ENCODE results near the gene PINLYP. TPM values are rescaled to one million over a fixed set of nuclear protein-coding genes. Genes with fewer than 3 reads are reported as not detected.

The PINLYP gene
- total RNA-seq, 2 experiments from 2014 or later: 0.40 to 4.9 TPM

DNA sequence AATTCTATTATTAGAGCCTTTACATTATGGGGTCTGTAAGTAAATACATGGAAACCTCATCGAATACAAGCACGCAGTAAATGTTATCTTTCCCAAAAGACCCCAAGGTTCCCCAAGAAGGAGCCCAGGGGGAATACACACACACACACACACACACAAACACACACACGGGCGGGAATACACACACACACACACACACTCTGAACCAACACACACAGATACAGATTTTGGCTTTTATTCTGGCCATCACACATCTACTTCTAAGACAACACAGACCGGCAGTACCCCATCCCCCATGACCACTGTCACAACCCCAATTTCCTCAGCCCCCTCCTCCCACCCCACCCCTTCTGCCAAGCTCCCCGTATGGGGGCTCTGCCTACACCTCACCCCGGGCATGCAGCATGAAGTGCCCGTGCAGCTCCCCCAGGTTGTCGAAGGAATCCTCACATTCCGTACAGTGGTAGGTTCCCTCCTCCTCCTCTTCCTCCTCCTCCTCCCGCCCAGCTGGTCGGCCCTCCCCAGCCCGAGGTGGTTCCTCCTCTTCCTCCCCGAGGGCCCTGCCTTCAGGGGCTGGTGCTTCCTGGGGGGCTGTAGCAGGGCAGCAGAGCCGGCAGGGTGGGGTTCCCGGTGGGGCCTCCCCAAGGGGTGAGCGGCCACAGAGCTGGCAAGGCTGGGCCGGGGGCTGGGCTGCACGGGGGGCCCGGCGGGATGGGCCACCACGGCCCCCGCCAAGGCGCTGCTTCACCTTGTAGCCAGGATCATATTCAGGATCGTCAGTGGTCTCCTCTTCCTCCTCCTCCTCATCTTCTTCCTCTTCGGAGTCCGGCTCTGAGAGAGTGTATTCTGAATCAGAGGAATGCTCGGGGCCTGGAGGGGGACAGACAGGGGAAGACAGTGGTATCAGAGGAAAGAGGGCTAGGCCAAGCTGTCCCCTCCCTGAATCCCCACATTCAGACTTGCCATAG, 31.9 kb downstream of the PINLYP start:
- ChIA-PET POLR2A (no interaction called here), CTCF (ENCODE audit: unreplicated experiment) (no interaction called here)
- intact Hi-C loops (cut with micrococcal nuclease; ENCODE audit: unreplicated experiment): no loop called here
- Histone ChIP-seq H2AFZ (ENCODE audit: low read length) (no peak overlapping the region), H3K79me2 (ENCODE audit: insufficient read depth, low read depth, low read length) (no peaks in the 10 kb centered on the region), H3K9me2 (ENCODE audit: insufficient read depth, low read length) (no peaks in the 10 kb centered on the region), H3K4me2 (ENCODE audit: low read length) (no peak overlapping the region), H3K36me3 (ENCODE audit: insufficient read depth, low read length) (peaks cover 55% of the 10 kb centered on the region), H3K9me3 (ENCODE audit: low read length) (no peaks in the 10 kb centered on the region), H3K27ac (ENCODE audit: low read depth, low read length, poor library complexity, severe bottlenecking) (no peak overlapping the region), H3K4me1 (ENCODE audit: insufficient read depth, low read length, poor library complexity, severe bottlenecking) (peaks cover 6% of the 10 kb centered on the region), H4K20me1 (ENCODE audit: insufficient read depth, low read length) (no peaks in the 10 kb centered on the region), H3K4me3 (ENCODE audit: low read depth, low read length, poor library complexity, severe bottlenecking) (no peak overlapping the region)
- BruUV-seq (replicated peaks): TSS peak; percentile 78
- TF ChIP-seq CTCF (conservative IDR thresholded peaks at IDR 0.05; ENCODE audit: low read length) (no peak), EZH2phosphoT487 (IDR thresholded peaks at IDR 0.05; ENCODE audit: borderline replicate concordance, low read depth, low read length) (no peak)
- no peak for DNase-seq (ENCODE audit: low spot score)

DNA sequence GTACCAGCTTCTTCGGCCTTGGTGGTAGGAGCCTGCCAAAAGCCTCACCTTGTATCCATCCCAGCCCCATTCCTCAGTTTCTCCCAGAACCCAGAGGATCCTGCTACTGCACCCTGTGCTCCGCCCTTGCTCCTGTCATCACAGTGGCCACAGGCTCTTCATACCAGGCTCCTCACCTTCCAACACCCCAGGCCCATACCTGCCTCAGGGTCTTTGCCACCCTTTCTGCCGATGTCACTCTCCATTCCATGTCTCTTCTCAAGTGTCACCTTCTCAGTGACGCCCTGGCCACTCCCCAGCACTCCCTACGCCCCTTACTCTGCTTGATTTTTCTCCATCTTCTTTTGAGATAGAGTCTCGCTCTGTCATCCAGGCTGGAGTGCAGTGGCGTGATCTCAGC, 34.3 kb downstream of the PINLYP start:
- H3K9me3 ChIP-seq (ENCODE audit: low read length): no peaks in the 10 kb centered on the region
- H3K4me3 ChIP-seq (ENCODE audit: low read depth, low read length, poor library complexity, severe bottlenecking): no peak overlapping the region
- H3K9me2 ChIP-seq (ENCODE audit: insufficient read depth, low read length): no peaks in the 10 kb centered on the region
- no peaks in the 10 kb centered on the region; the same call in 1 of the 2 replicates for H3K79me2 ChIP-seq (ENCODE audit: insufficient read depth, low read depth, low read length)
- TF ChIP-seq EZH2phosphoT487 (IDR thresholded peaks at IDR 0.05; ENCODE audit: borderline replicate concordance, low read depth, low read length): no peak
- no peak for TF ChIP-seq CTCF (conservative IDR thresholded peaks at IDR 0.05; ENCODE audit: low read length)
- DNase-seq (ENCODE audit: low spot score): no peak
- H4K20me1 ChIP-seq (ENCODE audit: insufficient read depth, low read length): no peaks in the 10 kb centered on the region
- no peak overlapping the region for H2AFZ ChIP-seq (ENCODE audit: low read length)
- POLR2A ChIA-PET: no interaction called here
- intact Hi-C loops (cut with micrococcal nuclease; ENCODE audit: unreplicated experiment): no loop called here
- no TSS peak for BruUV-seq (replicated peaks)
- CTCF ChIA-PET (ENCODE audit: unreplicated experiment): no interaction called here
- H3K36me3 ChIP-seq (ENCODE audit: insufficient read depth, low read length): peaks cover 63% of the 10 kb centered on the region
- no peak overlapping the region for H3K27ac ChIP-seq (ENCODE audit: low read depth, low read length, poor library complexity, severe bottlenecking)
- H3K4me2 ChIP-seq (ENCODE audit: low read length): no peak overlapping the region
- H3K4me1 ChIP-seq (ENCODE audit: insufficient read depth, low read length, poor library complexity, severe bottlenecking): no peaks in the 10 kb centered on the region

DNA sequence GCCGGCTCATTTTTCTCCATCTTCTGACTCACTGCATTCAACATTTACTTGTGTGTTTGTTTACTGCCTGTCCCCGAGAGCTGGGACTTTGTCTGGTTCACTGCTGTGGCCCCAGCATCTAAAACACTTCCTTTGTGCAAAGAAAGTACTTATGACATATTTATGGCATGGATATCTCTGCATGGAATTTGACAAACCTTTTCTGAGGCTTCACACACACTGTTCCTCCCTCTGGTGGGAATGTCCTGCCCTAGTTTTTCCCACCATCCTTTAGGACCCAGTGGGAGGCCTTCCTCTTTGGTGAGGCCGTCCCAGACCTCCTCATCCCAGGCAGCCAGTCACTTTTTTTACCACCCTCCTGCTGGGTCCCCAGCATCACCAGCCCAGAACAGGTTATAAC, 34.9 kb downstream of the PINLYP start:
- no TSS peak for BruUV-seq (replicated peaks)
- peaks cover 64% of the 10 kb centered on the region for H3K36me3 ChIP-seq (ENCODE audit: insufficient read depth, low read length)

More for the DNA sequence above, 34.9 kb downstream of the PINLYP start:
- H3K4me1 ChIP-seq (ENCODE audit: insufficient read depth, low read length, poor library complexity, severe bottlenecking): no peaks in the 10 kb centered on the region
- H3K4me3 ChIP-seq (ENCODE audit: low read depth, low read length, poor library complexity, severe bottlenecking): no peak overlapping the region
- no peaks in the 10 kb centered on the region for H4K20me1 ChIP-seq (ENCODE audit: insufficient read depth, low read length)
- no peak overlapping the region for H2AFZ ChIP-seq (ENCODE audit: low read length)
- intact Hi-C loops (cut with micrococcal nuclease; ENCODE audit: unreplicated experiment): no loop called here
- H3K27ac ChIP-seq (ENCODE audit: low read depth, low read length, poor library complexity, severe bottlenecking): no peak overlapping the region
- H3K4me2 ChIP-seq (ENCODE audit: low read length): no peak overlapping the region
- no peak for TF ChIP-seq CTCF (conservative IDR thresholded peaks at IDR 0.05; ENCODE audit: low read length)
- no peak for TF ChIP-seq EZH2phosphoT487 (IDR thresholded peaks at IDR 0.05; ENCODE audit: borderline replicate concordance, low read depth, low read length)
- H3K9me3 ChIP-seq (ENCODE audit: low read length): no peaks in the 10 kb centered on the region
- CTCF ChIA-PET (ENCODE audit: unreplicated experiment): no interaction called here
- H3K9me2 ChIP-seq (ENCODE audit: insufficient read depth, low read length): no peaks in the 10 kb centered on the region
- H3K79me2 ChIP-seq (ENCODE audit: insufficient read depth, low read depth, low read length): peaks cover 2% of the 10 kb centered on the region; the same call in 1 of the 2 replicates
- POLR2A ChIA-PET: no interaction called here
- DNase-seq (ENCODE audit: low spot score): no peak
